Stomach (tissue), 4 donors: ENCODE results near the gene KCNG3.

ENCODE experiments used
- EP300 ChIP-seq: sonication (generic); formaldehyde crosslinking; IDR thresholded peaks from one replicate; pipeline ENCODE4 v1.6.1; 2017; ENCODE audit warnings: antibody characterized with exemption
- POLR2A ChIP-seq, 4 donors: fragments of 450-650 bp; IDR thresholded peaks; one replicate each; pipeline ENCODE4 v1.6.1; 2016; ENCODE audit warnings: antibody characterized with exemption in 4 of 4, control low read depth in 2 of 4, mild to moderate bottlenecking in 1 of 4, moderate library complexity in 1 of 4
- TF ChIP-seq, protein P1 (sequence below), 7 experiments: fragments of 450-650 bp in 4 of 7; fragments of 200-600 bp in 3 of 7; sonication (generic) in 3 of 7; IDR thresholded peaks; one replicate each; pipeline ENCODE4 v1.5.1; 2016 to 2019; ENCODE audit warnings: antibody characterized with exemption in 7 of 7, control low read depth in 2 of 7, mild to moderate bottlenecking in 1 of 7

DNA sequence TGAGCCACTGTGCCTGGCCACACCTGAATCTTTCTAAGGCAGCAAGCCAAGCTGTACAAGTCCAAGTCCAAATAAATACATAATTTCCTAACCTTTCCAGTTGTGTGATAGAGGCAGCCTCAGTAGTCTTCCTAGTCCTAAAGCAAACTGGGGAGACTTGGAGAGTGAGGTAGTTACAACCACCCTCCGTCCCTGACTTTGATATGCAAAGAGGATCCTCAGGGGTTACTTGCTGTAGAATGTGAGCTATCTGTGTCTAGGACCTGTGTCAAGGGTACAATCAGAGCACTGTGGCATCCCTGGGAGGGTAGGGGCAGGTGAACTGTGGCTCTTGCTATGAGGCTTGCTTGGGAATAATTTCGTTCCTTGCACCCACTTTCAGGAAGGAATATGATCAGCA is 28.3 kb upstream of the KCNG3 start:
- TF ChIP-seq, protein P1, sequence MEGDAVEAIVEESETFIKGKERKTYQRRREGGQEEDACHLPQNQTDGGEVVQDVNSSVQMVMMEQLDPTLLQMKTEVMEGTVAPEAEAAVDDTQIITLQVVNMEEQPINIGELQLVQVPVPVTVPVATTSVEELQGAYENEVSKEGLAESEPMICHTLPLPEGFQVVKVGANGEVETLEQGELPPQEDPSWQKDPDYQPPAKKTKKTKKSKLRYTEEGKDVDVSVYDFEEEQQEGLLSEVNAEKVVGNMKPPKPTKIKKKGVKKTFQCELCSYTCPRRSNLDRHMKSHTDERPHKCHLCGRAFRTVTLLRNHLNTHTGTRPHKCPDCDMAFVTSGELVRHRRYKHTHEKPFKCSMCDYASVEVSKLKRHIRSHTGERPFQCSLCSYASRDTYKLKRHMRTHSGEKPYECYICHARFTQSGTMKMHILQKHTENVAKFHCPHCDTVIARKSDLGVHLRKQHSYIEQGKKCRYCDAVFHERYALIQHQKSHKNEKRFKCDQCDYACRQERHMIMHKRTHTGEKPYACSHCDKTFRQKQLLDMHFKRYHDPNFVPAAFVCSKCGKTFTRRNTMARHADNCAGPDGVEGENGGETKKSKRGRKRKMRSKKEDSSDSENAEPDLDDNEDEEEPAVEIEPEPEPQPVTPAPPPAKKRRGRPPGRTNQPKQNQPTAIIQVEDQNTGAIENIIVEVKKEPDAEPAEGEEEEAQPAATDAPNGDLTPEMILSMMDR (IDR thresholded peaks at IDR 0.05), result no peak
- TF ChIP-seq POLR2A (IDR thresholded peaks at IDR 0.05) (no peak), EP300 (no peak)
